ENCODE measurements around the gene ARMCX2.

DNA sequence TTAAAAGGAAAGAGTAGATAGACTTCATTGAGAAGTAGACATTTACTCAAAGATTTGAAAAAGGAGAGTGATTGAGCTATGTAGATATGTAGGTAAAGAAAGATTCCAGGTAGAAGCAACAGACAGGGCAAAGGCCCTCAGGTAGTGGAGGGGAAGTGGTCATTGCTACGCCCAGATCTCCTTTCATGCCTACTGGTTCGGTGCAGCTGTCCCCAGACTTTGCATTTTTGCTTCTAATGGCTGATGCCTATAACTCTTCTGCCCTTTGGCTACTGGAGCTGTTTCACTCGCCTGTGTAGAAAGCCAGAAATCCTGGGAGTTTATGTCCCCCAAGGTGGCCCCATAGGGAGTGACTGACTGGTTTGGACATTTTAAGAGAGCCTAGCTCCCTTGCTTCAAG, 16.9 kb upstream of the ARMCX2 start:
- TF ChIP-seq, protein P1, sequence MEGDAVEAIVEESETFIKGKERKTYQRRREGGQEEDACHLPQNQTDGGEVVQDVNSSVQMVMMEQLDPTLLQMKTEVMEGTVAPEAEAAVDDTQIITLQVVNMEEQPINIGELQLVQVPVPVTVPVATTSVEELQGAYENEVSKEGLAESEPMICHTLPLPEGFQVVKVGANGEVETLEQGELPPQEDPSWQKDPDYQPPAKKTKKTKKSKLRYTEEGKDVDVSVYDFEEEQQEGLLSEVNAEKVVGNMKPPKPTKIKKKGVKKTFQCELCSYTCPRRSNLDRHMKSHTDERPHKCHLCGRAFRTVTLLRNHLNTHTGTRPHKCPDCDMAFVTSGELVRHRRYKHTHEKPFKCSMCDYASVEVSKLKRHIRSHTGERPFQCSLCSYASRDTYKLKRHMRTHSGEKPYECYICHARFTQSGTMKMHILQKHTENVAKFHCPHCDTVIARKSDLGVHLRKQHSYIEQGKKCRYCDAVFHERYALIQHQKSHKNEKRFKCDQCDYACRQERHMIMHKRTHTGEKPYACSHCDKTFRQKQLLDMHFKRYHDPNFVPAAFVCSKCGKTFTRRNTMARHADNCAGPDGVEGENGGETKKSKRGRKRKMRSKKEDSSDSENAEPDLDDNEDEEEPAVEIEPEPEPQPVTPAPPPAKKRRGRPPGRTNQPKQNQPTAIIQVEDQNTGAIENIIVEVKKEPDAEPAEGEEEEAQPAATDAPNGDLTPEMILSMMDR (IDR thresholded peaks at IDR 0.05) = no peak
- no peak for TF ChIP-seq EZH2phosphoT487 (IDR thresholded peaks at IDR 0.05)
- no peak for TF ChIP-seq EZH2 (IDR thresholded peaks at IDR 0.05)
